ENCODE measurements around the gene GALNT16.
"Not testable (repeated sequence)": the region's sequence is repeated elsewhere in the genome, so short reads cannot be mapped to it uniquely, and the experiment has no call there.

The GALNT16 gene

DNA sequence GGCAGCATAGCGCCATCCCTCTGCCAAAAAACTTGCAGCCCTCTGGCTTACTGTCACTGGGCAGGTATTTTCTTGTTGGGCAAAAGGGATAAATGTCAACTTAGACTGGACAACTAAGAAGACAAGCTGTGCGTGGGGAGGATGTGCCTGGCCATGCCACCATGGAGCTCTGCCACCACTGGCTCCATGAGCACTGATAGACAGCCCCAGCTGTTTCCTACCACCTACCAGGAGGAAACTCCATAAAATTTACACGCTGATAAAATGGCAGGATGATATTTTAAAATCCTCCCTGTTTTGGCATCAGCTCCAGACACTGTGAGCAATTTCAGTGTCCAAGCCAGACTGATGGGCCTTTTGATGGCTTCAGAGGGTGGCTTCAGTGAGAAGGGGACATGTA lies 7.1 kb upstream of the GALNT16 start:
- DNase-seq, result no peak
- in situ Hi-C loops (cut with MboI; ENCODE audit: low pct_unique_long_range_greater_than_20kb, low sequenced_read_pairs), result no loop called here

DNA sequence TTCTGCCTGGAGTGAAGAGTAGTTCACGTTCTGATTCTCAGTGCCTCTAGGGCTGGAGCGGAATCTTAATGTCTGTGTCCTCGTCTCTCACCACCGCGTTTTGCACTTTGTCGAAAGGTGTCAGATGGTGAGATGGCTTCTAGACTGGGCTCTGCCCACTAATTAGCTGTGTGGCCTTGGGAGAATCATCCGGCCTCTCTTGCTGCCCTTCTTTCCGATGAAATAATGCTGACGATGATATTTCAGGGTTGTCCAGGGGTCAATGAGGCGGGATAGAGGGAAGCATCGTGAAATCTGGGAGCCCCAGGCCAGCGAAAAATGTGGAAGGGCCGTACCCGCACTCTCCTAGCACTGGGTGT lies 811 bp upstream of the GALNT16 start:
- DNase-seq, result no peak
- in situ Hi-C loops (cut with MboI; ENCODE audit: low pct_unique_long_range_greater_than_20kb, low sequenced_read_pairs), result no loop called here

DNA sequence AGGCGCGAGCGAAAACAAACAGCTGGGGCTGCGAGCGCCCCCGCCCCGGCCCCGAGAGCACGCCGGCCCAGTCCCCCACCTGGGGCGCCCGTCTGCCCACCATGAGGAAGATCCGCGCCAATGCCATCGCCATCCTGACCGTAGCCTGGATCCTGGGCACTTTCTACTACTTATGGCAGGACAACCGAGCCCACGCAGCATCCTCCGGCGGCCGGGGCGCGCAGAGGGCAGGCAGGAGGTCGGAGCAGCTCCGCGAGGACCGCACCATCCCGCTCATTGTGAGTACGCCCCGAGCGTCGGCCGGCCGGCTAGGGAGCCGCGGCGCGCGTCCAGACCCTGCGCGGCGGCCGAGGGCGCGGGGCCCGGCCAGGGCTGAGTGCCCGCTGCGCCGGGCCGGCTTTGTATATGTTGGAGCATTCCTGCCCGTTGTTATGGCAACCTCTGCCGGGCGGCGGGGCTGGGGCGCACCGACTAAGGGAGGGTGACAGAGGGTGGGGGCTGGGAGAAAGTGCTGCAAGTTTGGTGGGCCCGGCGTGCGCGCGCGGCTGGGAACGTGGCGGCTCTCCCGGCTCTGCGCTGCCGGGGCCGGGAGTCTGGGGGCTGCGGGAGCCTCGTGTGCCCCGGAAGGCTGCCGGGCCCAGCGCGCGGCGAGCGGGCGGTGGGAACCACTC lies 367 bp downstream of the GALNT16 start:
- DNase-seq, result peak; percentile 26
- in situ Hi-C loops (cut with MboI; ENCODE audit: low pct_unique_long_range_greater_than_20kb, low sequenced_read_pairs), result no loop called here

- in situ Hi-C loops (cut with MboI; ENCODE audit: low pct_unique_long_range_greater_than_20kb, low sequenced_read_pairs), result no loop called here
- DNase-seq, result peak; percentile 50
Measured at GRCh38 chr14:69260861-69261564, 1.1 kb downstream of the GALNT16 start.

GRCh38 chr14:69261761-69262331 lies 1.9 kb downstream of the GALNT16 start:
- in situ Hi-C loops (cut with MboI; ENCODE audit: low pct_unique_long_range_greater_than_20kb, low sequenced_read_pairs), result no loop called here
- peak; percentile 9 for DNase-seq

DNA sequence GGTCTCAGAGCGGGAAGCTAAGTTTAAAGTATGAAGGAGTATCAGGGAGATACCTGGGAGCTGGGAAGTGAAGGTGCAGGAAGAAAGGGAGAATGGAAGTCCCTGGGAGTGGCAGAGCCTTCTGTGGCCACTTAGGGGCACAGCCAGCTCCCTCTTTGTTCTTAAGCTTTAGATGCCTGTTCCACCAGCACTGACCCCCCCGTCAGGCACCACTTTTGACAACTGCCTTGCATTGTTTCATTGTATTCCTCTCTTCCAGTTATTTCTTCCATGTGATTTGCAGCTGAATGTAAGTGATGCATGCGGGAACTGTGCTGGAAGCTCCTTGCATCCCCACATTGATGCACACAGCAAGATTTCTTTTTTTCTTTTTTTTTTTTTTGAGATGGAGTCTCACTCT lies 2.6 kb downstream of the GALNT16 start:
- in situ Hi-C loops (cut with MboI; ENCODE audit: low pct_unique_long_range_greater_than_20kb, low sequenced_read_pairs), result no loop called here

GRCh38 chr14:69263364-69263763 lies 3.4 kb downstream of the GALNT16 start:
- in situ Hi-C loops (cut with MboI; ENCODE audit: low pct_unique_long_range_greater_than_20kb, low sequenced_read_pairs), result no loop called here
- DNase-seq, result no peak

More for the DNA sequence above, 2.6 kb downstream of the GALNT16 start:
- DNase-seq, result no peak

- in situ Hi-C loops (cut with MboI; ENCODE audit: low pct_unique_long_range_greater_than_20kb, low sequenced_read_pairs), result no loop called here
Measured at GRCh38 chr14:69263771-69264170, 3.8 kb downstream of the GALNT16 start.

GRCh38 chr14:69266572-69267345 lies 6.8 kb downstream of the GALNT16 start:
- DNase-seq, result no peak
- in situ Hi-C loops (cut with MboI; ENCODE audit: low pct_unique_long_range_greater_than_20kb, low sequenced_read_pairs), result no loop called here

More at GRCh38 chr14:69263771-69264170, 3.8 kb downstream of the GALNT16 start:
- DNase-seq, result no peak

DNA sequence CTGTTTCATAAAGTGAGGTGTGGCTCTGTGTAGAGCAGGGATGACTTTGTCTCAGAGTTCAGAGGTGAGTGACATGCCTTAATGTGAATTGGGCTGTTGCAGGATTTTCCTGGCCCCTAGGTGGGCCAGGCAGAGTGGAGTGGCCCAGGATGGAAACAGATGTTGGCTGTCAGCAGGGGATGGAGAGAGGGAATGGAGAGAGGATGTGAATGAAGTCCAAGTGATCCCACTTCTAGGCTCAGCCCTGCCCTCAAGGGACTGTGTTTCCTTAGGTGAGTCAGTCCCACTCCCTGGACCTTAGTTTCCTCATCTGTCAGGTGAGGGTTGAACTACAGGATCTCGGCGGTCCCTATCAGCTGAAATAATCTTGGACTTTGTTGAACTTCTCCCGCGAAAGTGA lies 7.5 kb downstream of the GALNT16 start:
- DNase-seq, result no peak
- in situ Hi-C loops (cut with MboI; ENCODE audit: low pct_unique_long_range_greater_than_20kb, low sequenced_read_pairs), result no loop called here

DNA sequence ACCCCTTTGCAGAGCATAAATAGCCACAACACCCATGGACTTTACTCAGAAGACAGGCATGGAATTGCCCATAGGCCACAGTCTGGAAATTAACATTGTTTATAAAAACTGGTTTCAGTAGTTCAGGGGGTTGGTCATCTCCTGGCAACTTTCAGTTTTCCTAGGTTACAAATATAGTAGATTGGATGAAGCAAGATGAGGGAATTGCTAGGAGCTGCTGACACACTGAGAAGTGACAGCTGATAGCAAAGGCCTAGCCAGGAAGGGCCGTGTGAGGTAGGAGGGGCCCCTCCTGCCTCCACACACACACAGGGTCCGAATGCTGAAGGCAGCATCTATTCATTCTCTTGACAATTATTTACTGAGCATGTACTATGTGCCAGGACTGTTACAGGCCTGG lies 8.3 kb downstream of the GALNT16 start:
- no peak for DNase-seq
- in situ Hi-C loops (cut with MboI; ENCODE audit: low pct_unique_long_range_greater_than_20kb, low sequenced_read_pairs), result no loop called here

DNA sequence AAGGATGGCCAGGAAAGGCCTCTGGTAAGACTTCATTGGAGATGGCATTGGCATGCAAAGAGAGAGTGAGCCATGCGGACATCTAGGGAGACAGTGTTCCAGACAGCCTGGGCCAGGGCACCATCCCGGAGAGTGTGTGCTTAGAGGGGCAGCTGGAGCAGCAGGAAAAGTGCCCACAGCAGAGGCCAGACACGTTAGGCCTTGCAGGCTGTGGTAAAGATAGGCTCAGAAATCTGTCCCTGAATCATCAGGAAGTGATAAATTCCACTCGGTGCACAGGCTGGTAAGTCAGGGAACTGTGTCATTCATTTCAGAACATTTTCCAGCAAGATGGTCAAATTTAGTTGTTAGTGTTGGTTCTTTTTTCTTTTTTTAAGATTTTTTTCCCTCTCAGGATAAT lies 8.8 kb downstream of the GALNT16 start:
- in situ Hi-C loops (cut with MboI; ENCODE audit: low pct_unique_long_range_greater_than_20kb, low sequenced_read_pairs), result no loop called here
- DNase-seq, result no peak

DNA sequence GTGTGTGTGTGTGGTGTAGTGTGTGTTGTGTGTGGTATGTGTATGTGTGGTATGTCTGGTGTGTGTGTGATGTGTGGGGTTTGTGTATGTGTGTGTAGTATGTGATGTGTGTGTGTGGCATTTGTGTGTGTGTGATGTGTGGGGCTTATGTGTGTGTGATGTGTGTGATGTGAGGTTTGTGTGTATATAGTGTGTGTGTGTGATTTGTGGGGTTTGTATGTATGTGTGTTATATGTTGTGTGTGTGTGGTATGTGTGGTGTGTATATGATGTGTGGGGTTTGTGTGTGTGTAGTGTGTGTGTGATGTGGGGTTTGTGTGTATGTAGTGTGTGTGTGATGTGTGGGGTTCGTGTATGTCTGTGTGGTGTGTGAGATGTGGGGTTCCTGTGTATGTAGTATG lies 9.4 kb downstream of the GALNT16 start:
- DNase-seq, result no peak
- in situ Hi-C loops (cut with MboI; ENCODE audit: low pct_unique_long_range_greater_than_20kb, low sequenced_read_pairs), result no loop called here

GRCh38 chr14:69270097-69270496 lies 10.1 kb downstream of the GALNT16 start:
- in situ Hi-C loops (cut with MboI; ENCODE audit: low pct_unique_long_range_greater_than_20kb, low sequenced_read_pairs), result no loop called here
- DNase-seq, result no peak

GRCh38 chr14:69270795-69271708 lies 11.1 kb downstream of the GALNT16 start:
- no peak for DNase-seq
- in situ Hi-C loops (cut with MboI; ENCODE audit: low pct_unique_long_range_greater_than_20kb, low sequenced_read_pairs), result no loop called here

- DNase-seq, result no peak
- in situ Hi-C loops (cut with MboI; ENCODE audit: low pct_unique_long_range_greater_than_20kb, low sequenced_read_pairs), result no loop called here
Measured at GRCh38 chr14:69274321-69274720, 14.4 kb downstream of the GALNT16 start.

- no peak for DNase-seq
- in situ Hi-C loops (cut with MboI; ENCODE audit: low pct_unique_long_range_greater_than_20kb, low sequenced_read_pairs), result no loop called here
Measured at GRCh38 chr14:69275331-69275730, 15.4 kb downstream of the GALNT16 start.

DNA sequence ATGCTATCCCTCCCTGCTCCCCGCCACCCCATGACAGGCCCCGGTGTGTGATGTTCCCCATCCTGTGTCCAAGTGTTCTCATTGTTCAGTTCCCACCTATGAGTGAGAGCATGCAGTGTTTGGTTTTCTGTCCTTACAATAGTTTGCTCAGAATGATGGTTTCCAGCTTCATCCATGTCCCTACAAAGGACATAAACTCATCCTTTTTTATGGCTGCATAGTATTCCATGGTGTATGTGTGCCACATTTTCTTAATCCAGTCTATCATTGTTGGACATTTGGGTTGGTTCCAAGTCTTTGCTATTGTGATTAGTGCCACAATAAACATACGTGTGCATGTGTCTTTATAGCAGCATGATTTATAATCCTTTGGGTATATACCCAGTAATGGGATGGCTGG lies 17.4 kb downstream of the GALNT16 start:
- in situ Hi-C loops (cut with MboI; ENCODE audit: low pct_unique_long_range_greater_than_20kb, low sequenced_read_pairs); DNase-seq: not testable (repeated sequence)

GRCh38 chr14:69280746-69281291 lies 20.9 kb downstream of the GALNT16 start:
- no peak for DNase-seq
- in situ Hi-C loops (cut with MboI; ENCODE audit: low pct_unique_long_range_greater_than_20kb, low sequenced_read_pairs), result no loop called here

Data from KBM-7 (cell line).